ENCODE measurements around the gene SCPEP1. TPM values are rescaled to one million over a fixed set of nuclear protein-coding genes. Genes with fewer than 3 reads are reported as not detected.

The SCPEP1 gene
- total RNA-seq, 1 donor from 2014 or later: 69.5 TPM

DNA sequence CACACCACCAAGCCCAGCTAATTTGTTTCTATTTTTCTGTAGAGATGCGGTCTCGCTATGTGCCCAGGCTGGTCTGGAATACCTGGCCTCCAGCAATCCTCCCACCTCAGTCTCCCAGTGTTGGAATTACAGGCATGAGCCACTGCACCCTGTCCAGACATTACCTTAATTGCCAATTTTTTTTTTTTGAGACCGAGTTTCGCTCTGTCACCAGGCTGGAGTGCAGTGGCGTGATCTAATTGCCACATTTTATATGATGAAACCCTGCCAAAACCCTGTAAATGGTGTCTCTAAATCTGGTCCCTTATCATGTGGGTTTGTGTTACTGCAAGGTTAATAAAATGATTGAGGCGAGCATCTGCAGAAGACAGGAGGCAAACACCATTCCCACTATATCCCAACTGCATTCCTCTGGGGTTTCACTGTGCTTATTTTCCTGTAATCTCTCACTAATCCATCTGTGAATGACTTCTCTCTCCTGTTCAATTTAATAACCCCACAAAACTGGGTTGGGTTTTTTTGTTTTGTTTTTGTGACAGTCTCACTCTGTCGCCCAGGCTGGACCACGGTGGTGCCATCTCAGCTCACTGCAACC is 44.7 kb upstream of the SCPEP1 start:
- intact Hi-C loops (cut with DNase I): no loop called here
- DNase-seq (ENCODE audit: extremely low spot score in 2 of 2): no peak
- Histone ChIP-seq H3K27ac (no peak overlapping the region), H3K4me1 (peaks cover 22% of the 10 kb centered on the region), H3K9me3 (no peaks in the 10 kb centered on the region), H3K36me3 (peaks cover 0 to 8% of the 10 kb centered on the region in 2 donors), H3K4me3 (no peak overlapping the region), H3K27me3 (no peaks in the 10 kb centered on the region)
- TF ChIP-seq POLR2A (IDR thresholded peaks at IDR 0.05) (no peak), POLR2AphosphoS5 (IDR thresholded peaks at IDR 0.05; ENCODE audit: insufficient read depth in 1 of 2, low read depth in 1 of 2) (no peak)
- TF ChIP-seq, protein P1, sequence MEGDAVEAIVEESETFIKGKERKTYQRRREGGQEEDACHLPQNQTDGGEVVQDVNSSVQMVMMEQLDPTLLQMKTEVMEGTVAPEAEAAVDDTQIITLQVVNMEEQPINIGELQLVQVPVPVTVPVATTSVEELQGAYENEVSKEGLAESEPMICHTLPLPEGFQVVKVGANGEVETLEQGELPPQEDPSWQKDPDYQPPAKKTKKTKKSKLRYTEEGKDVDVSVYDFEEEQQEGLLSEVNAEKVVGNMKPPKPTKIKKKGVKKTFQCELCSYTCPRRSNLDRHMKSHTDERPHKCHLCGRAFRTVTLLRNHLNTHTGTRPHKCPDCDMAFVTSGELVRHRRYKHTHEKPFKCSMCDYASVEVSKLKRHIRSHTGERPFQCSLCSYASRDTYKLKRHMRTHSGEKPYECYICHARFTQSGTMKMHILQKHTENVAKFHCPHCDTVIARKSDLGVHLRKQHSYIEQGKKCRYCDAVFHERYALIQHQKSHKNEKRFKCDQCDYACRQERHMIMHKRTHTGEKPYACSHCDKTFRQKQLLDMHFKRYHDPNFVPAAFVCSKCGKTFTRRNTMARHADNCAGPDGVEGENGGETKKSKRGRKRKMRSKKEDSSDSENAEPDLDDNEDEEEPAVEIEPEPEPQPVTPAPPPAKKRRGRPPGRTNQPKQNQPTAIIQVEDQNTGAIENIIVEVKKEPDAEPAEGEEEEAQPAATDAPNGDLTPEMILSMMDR (IDR thresholded peaks at IDR 0.05): no peak

DNA sequence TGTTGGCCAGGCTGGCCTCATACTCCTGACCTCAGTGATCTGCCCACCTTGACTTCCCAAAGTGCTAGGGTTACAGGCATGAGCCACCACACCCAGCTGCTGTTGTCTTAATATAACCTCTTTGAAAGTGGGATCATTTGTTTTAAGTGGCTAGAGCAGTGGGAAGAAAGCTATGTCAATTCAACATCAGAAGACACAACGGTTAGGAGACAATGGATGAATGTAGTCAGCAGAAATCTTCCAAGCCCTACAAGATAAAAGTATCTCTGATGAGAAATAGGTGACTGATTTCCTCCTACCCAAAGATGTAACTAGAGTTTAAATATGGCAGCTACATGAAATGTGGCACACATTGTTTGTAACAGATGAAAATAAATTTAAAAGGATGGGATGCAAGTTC is 44.1 kb upstream of the SCPEP1 start:
- Histone ChIP-seq H3K4me3 (no peak overlapping the region), H3K27me3 (no peaks in the 10 kb centered on the region), H3K27ac (no peak overlapping the region), H3K4me1 (peaks cover 22% of the 10 kb centered on the region), H3K9me3 (no peaks in the 10 kb centered on the region), H3K36me3 (peaks cover 0 to 8% of the 10 kb centered on the region in 2 donors)
- no peak for TF ChIP-seq POLR2A (IDR thresholded peaks at IDR 0.05)
- TF ChIP-seq POLR2AphosphoS5 (IDR thresholded peaks at IDR 0.05; ENCODE audit: insufficient read depth in 1 of 2, low read depth in 1 of 2): no peak
- TF ChIP-seq, protein P1 (IDR thresholded peaks at IDR 0.05): no peak
- no peak for DNase-seq (ENCODE audit: extremely low spot score in 2 of 2)
- intact Hi-C loops (cut with DNase I): no loop called here

DNA sequence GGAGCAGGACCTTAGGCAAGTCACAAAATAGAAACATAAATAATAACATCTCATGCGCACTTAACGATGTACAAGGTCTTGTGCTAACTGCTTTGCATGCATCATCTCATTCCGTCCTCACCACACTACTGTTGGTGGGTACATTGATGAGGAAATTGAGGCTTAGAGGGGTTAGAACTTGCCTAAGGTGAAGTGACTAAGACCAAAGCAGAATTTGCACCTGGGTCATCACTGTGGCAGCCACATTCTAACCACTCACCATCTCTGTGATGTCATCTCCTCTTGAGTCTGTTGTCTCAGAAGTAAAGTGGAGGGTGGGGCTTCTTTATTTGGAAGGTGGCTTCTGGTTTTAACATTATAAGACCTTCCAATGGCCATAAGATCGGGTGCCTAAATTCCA is 43.7 kb upstream of the SCPEP1 start:
- H3K27ac ChIP-seq: no peak overlapping the region
- no peaks in the 10 kb centered on the region for H3K27me3 ChIP-seq
- peaks cover 0 to 8% of the 10 kb centered on the region in 2 donors for H3K36me3 ChIP-seq
- intact Hi-C loops (cut with DNase I): no loop called here
- H3K9me3 ChIP-seq: no peaks in the 10 kb centered on the region
- TF ChIP-seq, protein P1 (IDR thresholded peaks at IDR 0.05): no peak
- no peak for TF ChIP-seq POLR2AphosphoS5 (IDR thresholded peaks at IDR 0.05; ENCODE audit: insufficient read depth in 1 of 2, low read depth in 1 of 2)
- TF ChIP-seq POLR2A (IDR thresholded peaks at IDR 0.05): no peak
- DNase-seq (ENCODE audit: extremely low spot score in 2 of 2): no peak
- no peak overlapping the region for H3K4me3 ChIP-seq
- H3K4me1 ChIP-seq: peaks cover 22% of the 10 kb centered on the region

DNA sequence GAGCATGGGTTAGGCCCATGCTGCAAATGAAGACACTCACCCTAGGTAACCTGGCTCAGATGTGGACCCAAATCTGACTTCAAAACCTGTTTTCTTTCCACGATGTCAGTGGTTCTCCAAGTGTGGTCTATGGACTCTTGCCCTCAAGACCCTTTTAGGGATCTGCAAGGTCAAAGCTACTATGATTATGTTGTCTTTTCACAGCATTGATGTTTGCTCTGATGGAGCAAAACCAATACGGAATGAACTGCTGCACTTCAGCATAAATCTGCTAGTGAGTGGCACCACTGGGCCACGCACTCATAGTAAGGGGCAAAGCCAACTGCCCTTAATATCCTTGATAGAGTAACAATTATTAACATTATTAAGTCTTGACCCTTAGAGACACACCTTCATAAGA is 42.5 kb upstream of the SCPEP1 start:
- H3K4me3 ChIP-seq: no peak overlapping the region

More for the DNA sequence above, 42.5 kb upstream of the SCPEP1 start:
- Histone ChIP-seq H3K4me1 (peaks cover 22% of the 10 kb centered on the region), H3K36me3 (peaks cover 0 to 8% of the 10 kb centered on the region in 2 donors), H3K9me3 (no peaks in the 10 kb centered on the region), H3K27ac (no peak overlapping the region), H3K27me3 (no peaks in the 10 kb centered on the region)
- DNase-seq (ENCODE audit: extremely low spot score in 2 of 2): no peak
- TF ChIP-seq POLR2AphosphoS5 (IDR thresholded peaks at IDR 0.05; ENCODE audit: insufficient read depth in 1 of 2, low read depth in 1 of 2): no peak
- TF ChIP-seq POLR2A (IDR thresholded peaks at IDR 0.05): no peak
- TF ChIP-seq, protein P1 (IDR thresholded peaks at IDR 0.05): no peak
- intact Hi-C loops (cut with DNase I): no loop called here
